Hippocampal formation (tissue), 2 donors: ENCODE results near the gene NMS.

Experiments used
- DNase-seq, 2 donors: peaks; one replicate each; lab custom pipeline; 2025; lab: John Stamatoyannopoulos, UW

Gene NMS

DNA sequence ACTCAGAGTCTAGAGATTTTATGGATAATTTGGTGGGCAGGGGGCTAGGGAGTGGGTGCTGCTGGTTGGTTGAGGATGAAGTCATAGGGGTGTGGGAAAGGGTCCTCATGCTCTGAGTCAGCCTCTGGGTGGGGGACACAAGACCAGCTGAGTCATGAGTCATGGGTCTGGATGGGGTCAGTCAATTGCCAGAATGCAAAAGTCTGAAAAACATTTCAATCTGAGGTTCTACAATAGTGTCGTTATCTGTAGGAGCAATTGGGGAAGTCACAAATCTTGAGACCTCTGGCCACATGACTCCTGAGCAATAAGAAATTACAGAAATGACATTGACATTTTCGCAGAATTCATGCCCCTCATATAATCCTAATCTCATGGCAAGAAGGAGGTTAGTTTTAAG is 15.1 kb downstream of the NMS start:
- no peak for DNase-seq

- no peak for DNase-seq
These were observed 24.4 kb downstream of the NMS start for GRCh38 chr2:100494712-100495111.

DNA sequence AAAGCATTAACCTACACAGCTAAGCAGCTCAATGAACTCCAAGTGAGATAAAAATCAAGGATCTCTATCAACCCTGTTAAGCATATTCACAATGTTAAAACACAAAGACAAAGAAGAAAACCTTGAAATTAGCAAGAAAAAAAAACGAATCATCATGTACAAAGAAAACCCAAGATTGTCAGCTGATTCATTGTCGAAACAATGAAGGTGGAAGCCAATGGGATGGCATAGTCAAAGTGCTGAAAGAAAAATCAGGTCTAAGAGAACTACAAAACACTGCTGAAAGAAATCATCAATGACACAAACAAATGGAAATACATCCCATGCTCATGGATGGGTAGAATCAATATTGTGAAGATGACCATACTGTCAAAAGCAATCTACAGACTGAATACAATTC is 32.5 kb downstream of the NMS start:
- no peak for DNase-seq

DNA sequence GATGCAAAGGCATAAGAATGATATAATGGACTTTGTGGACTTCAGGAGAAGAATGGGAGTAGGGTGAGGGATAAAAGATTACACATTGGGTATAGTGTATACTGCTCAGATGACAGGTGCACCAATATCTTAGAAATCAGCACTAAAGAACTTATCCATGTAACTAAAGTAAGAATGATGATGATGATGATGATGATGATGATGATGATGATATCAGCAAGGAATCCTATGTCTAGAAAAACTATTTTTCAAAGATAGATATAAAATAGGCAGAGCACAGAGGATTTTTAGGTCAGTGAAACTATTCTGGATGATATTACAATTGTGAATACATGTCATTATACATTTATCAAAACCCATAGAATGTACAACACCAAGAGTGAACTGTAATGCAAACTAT is 34.3 kb downstream of the NMS start:
- no peak for DNase-seq

DNA sequence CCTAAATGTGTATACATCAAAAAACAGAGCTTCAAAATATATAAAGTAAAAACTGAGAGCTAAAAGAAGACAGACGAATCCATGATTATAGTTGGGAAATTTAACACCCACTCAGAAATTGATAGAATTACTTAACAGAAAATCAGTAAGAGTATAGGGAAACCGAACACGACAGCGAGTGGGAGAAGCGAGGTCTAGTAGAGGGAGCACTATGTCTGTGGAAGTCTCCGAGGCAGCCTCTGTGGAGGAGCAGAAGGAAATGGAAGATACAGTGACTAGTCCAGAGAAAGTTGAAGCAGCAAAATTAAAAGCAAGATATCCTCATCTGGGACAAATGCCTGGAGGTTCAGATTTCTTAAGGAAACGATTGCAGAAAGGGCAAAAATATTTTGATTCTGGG is 38.8 kb downstream of the NMS start:
- DNase-seq, result no peak

DNA sequence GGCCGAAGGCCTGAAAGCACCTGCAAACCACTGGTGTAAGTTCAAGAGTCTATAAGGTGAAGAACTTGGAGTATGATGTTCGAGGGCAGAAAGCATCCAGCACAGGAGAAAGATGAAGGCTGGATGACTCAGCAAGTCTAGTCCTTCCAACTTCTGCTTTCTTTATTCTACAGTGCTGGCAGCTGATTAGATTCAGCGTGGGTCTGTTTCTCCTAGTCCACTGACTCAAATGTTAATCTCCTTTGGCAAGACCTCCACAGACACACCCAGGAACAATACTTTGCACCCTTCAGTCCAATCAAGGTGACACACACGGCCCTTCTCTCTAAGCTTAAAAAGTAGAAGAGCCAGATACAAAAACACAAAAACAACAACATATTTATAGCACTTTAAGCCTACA is 43.4 kb downstream of the NMS start:
- no peak for DNase-seq

GRCh38 chr2:100517556-100517955 is 47.3 kb downstream of the NMS start:
- DNase-seq, result no peak

- no peak for DNase-seq
These were observed 48.5 kb downstream of the NMS start for GRCh38 chr2:100518801-100519200.

DNA sequence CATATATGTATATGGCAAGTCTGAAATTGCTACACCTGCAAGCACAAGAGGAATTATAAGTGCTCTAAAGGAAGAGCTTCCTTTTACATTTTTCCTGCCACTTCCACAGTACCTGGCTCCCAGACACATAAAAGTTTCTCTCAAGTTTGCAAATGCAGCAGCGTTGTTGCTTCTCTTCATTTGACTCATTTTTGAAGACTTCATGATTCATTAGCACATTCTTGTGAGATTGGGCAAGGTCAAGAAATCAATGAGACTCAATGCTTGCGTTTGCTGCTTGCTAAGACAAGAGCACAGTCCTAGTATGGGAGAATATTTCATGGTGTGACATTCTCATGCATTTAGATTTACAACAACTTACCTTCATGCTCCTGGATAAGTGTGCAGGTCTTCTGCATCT is 49.9 kb downstream of the NMS start:
- no peak for DNase-seq

- DNase-seq, result no peak
These were observed 52.1 kb downstream of the NMS start for GRCh38 chr2:100522430-100522829.

DNA sequence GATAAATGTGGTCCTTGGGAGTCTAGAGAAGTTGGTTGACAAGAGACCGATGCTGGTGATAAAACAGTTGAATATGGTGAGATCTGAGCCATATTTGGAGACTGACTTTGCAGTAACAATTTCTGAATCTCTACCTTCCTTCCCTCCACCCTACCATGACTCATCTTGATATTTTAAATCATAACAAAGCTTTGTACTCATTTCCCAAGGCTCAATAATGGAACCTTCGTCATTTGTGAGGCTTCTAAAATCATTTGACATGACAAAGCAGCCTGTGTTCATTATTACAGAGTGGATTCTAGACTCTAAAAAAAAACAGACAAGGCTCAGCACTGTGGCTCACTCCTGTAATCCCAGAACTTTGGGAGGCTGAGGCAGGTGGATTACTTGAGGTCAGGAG is 54.0 kb downstream of the NMS start:
- no peak for DNase-seq

DNA sequence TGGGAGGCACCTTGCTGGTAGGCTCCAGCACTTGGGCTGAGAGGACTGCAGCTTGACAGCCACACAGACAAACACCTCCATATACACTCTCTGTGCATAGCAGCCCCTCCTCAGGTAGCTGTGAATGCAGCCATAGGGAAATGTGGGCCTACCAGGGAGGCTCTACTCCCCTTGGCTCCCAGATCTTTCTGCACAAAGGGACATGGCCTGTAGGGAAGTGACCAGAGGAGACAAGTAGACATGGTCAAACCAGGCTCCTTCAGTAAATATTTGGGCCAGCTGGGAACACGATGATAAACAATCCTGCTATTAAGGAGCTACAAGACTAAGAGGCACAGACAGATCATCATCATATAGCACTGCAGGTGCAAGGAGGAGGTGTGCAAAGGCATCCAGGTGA is 56.6 kb downstream of the NMS start:
- DNase-seq, result no peak

- no peak for DNase-seq
These were observed 57.2 kb downstream of the NMS start for GRCh38 chr2:100527440-100528015.

- no peak for DNase-seq
These were observed 58.9 kb downstream of the NMS start for GRCh38 chr2:100529176-100529575.

DNA sequence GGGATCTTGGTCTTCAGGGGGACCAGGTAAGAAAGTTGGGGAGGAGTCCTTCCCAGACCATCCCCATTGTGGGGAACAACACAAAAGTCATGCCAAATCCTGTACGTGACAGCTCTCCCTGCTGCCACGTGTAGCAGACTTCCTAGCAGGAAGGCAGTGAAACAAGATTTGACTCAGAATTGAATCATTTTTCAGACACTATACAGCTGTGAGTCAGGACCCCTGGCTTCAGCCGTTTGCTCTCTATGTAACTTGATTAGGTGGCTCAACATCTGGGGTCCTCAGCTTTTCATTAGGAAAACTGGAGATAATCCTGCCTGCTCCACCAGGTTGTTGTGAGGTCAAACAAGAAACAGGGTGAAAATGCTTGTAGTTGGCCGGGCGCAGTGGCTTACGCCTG is 59.6 kb downstream of the NMS start:
- no peak for DNase-seq
